Activated CD8-positive, alpha-beta memory T cell treated with anti-CD3 and anti-CD28 coated beads, Interleukin-2, amount 50 U/mL, for 4 hours (primary cell): ENCODE measurements around the gene OR2L8.

Experiments
- DNase-seq: peaks from one replicate; pipeline ENCODE4 v3.0.0-alpha.2; 2020

OR2L8 gene

DNA sequence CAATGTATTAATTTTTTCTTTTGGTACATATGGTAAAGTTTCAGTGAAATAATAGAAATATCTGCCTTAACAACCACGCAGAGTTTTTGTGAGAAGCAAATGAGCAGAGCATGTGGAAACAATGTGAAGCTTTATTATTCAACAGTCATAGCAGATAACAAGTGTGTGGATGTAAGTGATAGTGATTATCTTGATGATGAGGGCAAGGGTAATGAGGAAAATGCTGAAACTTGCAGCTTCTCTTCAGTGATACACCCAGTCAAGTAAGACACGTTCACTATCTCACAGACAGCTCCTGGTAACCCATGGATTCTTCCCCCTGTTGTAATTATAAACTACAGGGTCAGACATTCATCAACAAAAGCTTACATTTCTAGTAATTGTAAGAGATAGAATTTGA is 50.2 kb downstream of the OR2L8 start:
- DNase-seq: no peak
